IMR-90 (cell line): ENCODE results near the gene TMEM82. TPM values are rescaled to one million over a fixed set of nuclear protein-coding genes. Genes with fewer than 3 reads are reported as not detected.

ENCODE experiments used
- ATAC-seq: fragments of 200-7000 bp; cut with Tn5 transposase; 2 replicates; pipeline ENCODE4 v1.9.1; 2020; ENCODE audit warnings: low read depth, mild to moderate bottlenecking, moderate library complexity
- BruUV-seq: library from RNA; stranded (reverse); fragments of 400-500 nt; replicated peaks from 2 replicates; lab custom pipeline; 2021; lab: Mats Ljungman, UMichigan
- CTCF ChIA-PET: fragments of 300-600 bp; formaldehyde crosslinking; extraction: SDS; loops from one replicate; lab custom pipeline; 2021; ENCODE audit warnings: antibody characterized with exemption; lab: Yijun Ruan, JAX
- POLR2A ChIA-PET: fragments of 300-600 bp; sonication (Branson Sonifier 250); formaldehyde crosslinking; loops from one replicate; lab custom pipeline; 2022; ENCODE audit warnings: antibody characterized with exemption; ENCODE audit not compliant: unreplicated experiment; lab: Charles Lee
- DNase-seq: peaks from one replicate; pipeline ENCODE4 v3.0.0; 2013
- H2AFZ ChIP-seq: replicated peaks from 2 replicates; pipeline ENCODE3; 2013; ENCODE audit warnings: low read length, mild to moderate bottlenecking; ENCODE audit not compliant: poor library complexity
- H2AK5ac ChIP-seq: 2 replicates; pipeline ENCODE4 v1.6.1; 2013; ENCODE audit warnings: low read depth, low read length, inconsistent platforms
- H2AK9ac ChIP-seq: replicated peaks from 2 replicates; pipeline ENCODE3; 2013; ENCODE audit warnings: mild to moderate bottlenecking, low read depth, low read length, moderate library complexity; ENCODE audit not compliant: poor library complexity
- H2BK120ac ChIP-seq: 2 replicates; pipeline ENCODE4 v1.6.1; 2013; ENCODE audit warnings: low read depth, low read length, inconsistent platforms
- H2BK15ac ChIP-seq: 3 replicates; pipeline ENCODE4 v1.6.1; 2013; ENCODE audit warnings: low read depth, low read length, inconsistent platforms
- H2BK20ac ChIP-seq: 2 replicates; pipeline ENCODE4 v1.6.1; 2013; ENCODE audit warnings: low read depth, mild to moderate bottlenecking, inconsistent platforms, low read length, moderate library complexity
- H2BK5ac ChIP-seq: 2 replicates; pipeline ENCODE4 v1.6.1; 2013; ENCODE audit warnings: mild to moderate bottlenecking, low read depth, low read length, inconsistent platforms; ENCODE audit not compliant: poor library complexity, severe bottlenecking
- H3K14ac ChIP-seq: replicated peaks from 2 replicates; pipeline ENCODE4 v1.6.1; 2013; ENCODE audit warnings: low read depth, low read length, inconsistent platforms
- H3K18ac ChIP-seq: 2 replicates; pipeline ENCODE4 v1.6.1; 2013; ENCODE audit warnings: low read depth, low read length, control low read depth
- H3K23ac ChIP-seq: 2 replicates; pipeline ENCODE4 v1.6.1; 2013; ENCODE audit warnings: low read depth, low read length, inconsistent platforms
- H3K27ac ChIP-seq: 2 replicates; pipeline ENCODE4 v1.5.1; 2013; ENCODE audit warnings: mild to moderate bottlenecking, control low read depth, low read length; ENCODE audit not compliant: insufficient read depth
- H3K27me3 ChIP-seq: 2 replicates; pipeline ENCODE4 v1.6.1; 2013; ENCODE audit warnings: low read length; ENCODE audit not compliant: control insufficient read depth, insufficient read depth
- H3K36me3 ChIP-seq: 2 replicates; pipeline ENCODE4 v1.6.1; 2013; ENCODE audit warnings: low read length, mixed read lengths; ENCODE audit not compliant: control insufficient read depth, insufficient read depth
- H3K4ac ChIP-seq: 2 replicates; pipeline ENCODE4 v1.6.1; 2013; ENCODE audit warnings: low read depth, low read length, inconsistent platforms
- H3K4me1 ChIP-seq: 2 replicates; pipeline ENCODE4 v1.6.1; 2013; ENCODE audit warnings: low read length, mixed read lengths; ENCODE audit not compliant: control insufficient read depth, insufficient read depth
- H3K4me2 ChIP-seq: 2 replicates; pipeline ENCODE4 v1.6.1; 2013; ENCODE audit warnings: low read depth, mild to moderate bottlenecking, control low read depth, low read length, moderate library complexity
- H3K4me3 ChIP-seq: 2 replicates; pipeline ENCODE4 v1.5.1; 2013; ENCODE audit warnings: low read depth, mild to moderate bottlenecking, control low read depth, low read length, moderate library complexity; ENCODE audit not compliant: insufficient read depth
- H3K56ac ChIP-seq: 2 replicates; pipeline ENCODE4 v1.6.1; 2013; ENCODE audit warnings: low read length, inconsistent platforms; ENCODE audit not compliant: insufficient read depth; ENCODE audit errors: extremely low read depth
- H3K79me1 ChIP-seq, 2 experiments: 2 replicates each; pipeline ENCODE4 v1.6.1; 2013; ENCODE audit warnings: low read length in 2 of 2, inconsistent platforms in 1 of 2, low read depth in 1 of 2
- H3K9ac ChIP-seq: 2 replicates; pipeline ENCODE4 v1.6.1; 2013; ENCODE audit warnings: low read depth, low read length, control low read depth
- H3K9me1 ChIP-seq: 2 replicates; pipeline ENCODE4 v1.6.1; 2013; ENCODE audit warnings: low read length, inconsistent platforms; ENCODE audit not compliant: insufficient read depth
- H3K9me3 ChIP-seq: 2 replicates; pipeline ENCODE4 v1.6.1; 2013; ENCODE audit warnings: low read length; ENCODE audit not compliant: control insufficient read depth, insufficient read depth
- H4K20me1 ChIP-seq: 2 replicates; pipeline ENCODE4 v1.6.1; 2013; ENCODE audit warnings: low read length, inconsistent platforms; ENCODE audit not compliant: insufficient read depth
- H4K5ac ChIP-seq: 2 replicates; pipeline ENCODE4 v1.6.1; 2013; ENCODE audit warnings: mild to moderate bottlenecking, low read depth, low read length, control low read depth
- H4K8ac ChIP-seq, 2 experiments: 2 replicates each; pipeline ENCODE4 v1.6.1; 2013; ENCODE audit warnings: low read depth in 2 of 2, low read length in 2 of 2, control low read depth in 1 of 2, inconsistent platforms in 1 of 2
- H4K91ac ChIP-seq: 2 replicates; pipeline ENCODE4 v1.6.1; 2013; ENCODE audit warnings: low read depth, low read length, inconsistent platforms; ENCODE audit not compliant: insufficient read depth
- FOS ChIP-seq: fragments of 150-350 bp; IDR thresholded peaks from 2 replicates; pipeline ENCODE4 v1.6.1; 2016; ENCODE audit warnings: low read depth, low read length
- MAFK ChIP-seq: IDR thresholded peaks from 2 replicates; pipeline ENCODE4 v1.6.1; 2012; ENCODE audit warnings: low read depth, low read length, improper control_type of control experiment
- POLR2A ChIP-seq: IDR thresholded peaks from 2 replicates; pipeline ENCODE4 v1.6.1; 2012; ENCODE audit warnings: mild to moderate bottlenecking, low read depth, low read length
- RAD21 ChIP-seq: IDR thresholded peaks from 2 replicates; pipeline ENCODE4 v1.6.1; 2012; ENCODE audit warnings: low read length, improper control_type of control experiment
- RCOR1 ChIP-seq: IDR thresholded peaks from 2 replicates; pipeline ENCODE4 v1.6.1; 2012; ENCODE audit warnings: mild to moderate bottlenecking, low read length, improper control_type of control experiment; ENCODE audit not compliant: insufficient replicate concordance
- SMC3 ChIP-seq: fragments of 150-350 bp; IDR thresholded peaks from 2 replicates; pipeline ENCODE4 v1.6.1; 2016; ENCODE audit warnings: low read depth, mild to moderate bottlenecking, antibody characterized with exemption, low read length, moderate library complexity
- WGBS, 2 experiments: methylation state at CpG; one replicate each; pipeline versions ENCODE4 v1.1.5 to v1.1.7; 2013; ENCODE audit warnings: missing lambda C conversion rate in 2 of 2; ENCODE audit not compliant: insufficient read length in 1 of 2; ENCODE audit errors: extremely low coverage in 2 of 2; 5-methylcytosine and 5-hydroxymethylcytosine counted together
- dilution Hi-C: fragments of 300-500 bp; cut with HindIII; formaldehyde crosslinking; loops from one replicate; pipeline ENCODE4 v1.14.3; 2018; ENCODE audit warnings: low sequenced_read_pairs; ENCODE audit not compliant: unreplicated experiment
- in situ Hi-C: fragments of 300-500 bp; cut with MboI; formaldehyde crosslinking; loops from 3 replicates; pipeline ENCODE4 v1.14.3; 2019; ENCODE audit warnings: low sequenced_read_pairs, inconsistent platforms, mixed read lengths
- intact Hi-C: fragments of 100-400 bp; cut with micrococcal nuclease; formaldehyde crosslinking; loops from 2 replicates; pipeline ENCODE4 v1.10.0; 2022
- polyA plus RNA-seq, 3 experiments: library from polyadenylated mRNA; depleted of rRNA; stranded (reverse); fragments of >200 nt; gene quantifications; 2 replicates each; pipeline ENCODE4 v1.2.3, GENCODE V29; 2012; ENCODE audit warnings: low replicate concordance in 1 of 3
- total RNA-seq: library from RNA; depleted of rRNA; stranded (reverse); fragments of >200 nt; gene quantifications from 2 replicates; pipeline ENCODE4 v1.2.3, GENCODE V29; 2012
- TF ChIP-seq, protein P1 (sequence below): conservative IDR thresholded peaks from 2 replicates; pipeline ENCODE4 v1.5.1; 2012; ENCODE audit warnings: mild to moderate bottlenecking, low read depth, low read length, improper control_type of control experiment

The TMEM82 gene
- total and polyA plus RNA-seq, 2 of the 4 experiments (the other 2 are of a cell fraction), result not detected

GRCh38 chr1:15740924-15741850, 1.1 kb upstream of the TMEM82 start:
- peak; percentile 44 for DNase-seq
- H2BK5ac ChIP-seq, result no peak overlapping the region
- H3K4me1 ChIP-seq, result no peaks in the 10 kb centered on the region
- H3K4me2 ChIP-seq, result no peak overlapping the region
- no peak overlapping the region for H4K5ac ChIP-seq
- H2AK5ac ChIP-seq, result no peak overlapping the region
- no peaks in the 10 kb centered on the region for H3K27me3 ChIP-seq
- no peak overlapping the region for H4K8ac ChIP-seq
- H2BK120ac ChIP-seq, result no peak overlapping the region
- H3K9me1 ChIP-seq, result no peaks in the 10 kb centered on the region
- ChIA-PET POLR2A (no interaction called here), CTCF (interaction anchor here (0.6 to 1.2 kb wide), 2 partner anchors 149 to 521 kb away, joined by 5 to 7 read pairs; no protein-coding TSS in a partner anchor)
- H3K79me1 ChIP-seq, result no peaks in the 10 kb centered on the region
- no peak overlapping the region for H3K23ac ChIP-seq
- ATAC-seq, result peak; percentile 87
- H3K9me3 ChIP-seq, result no peaks in the 10 kb centered on the region
- no peak overlapping the region for H3K14ac ChIP-seq
- H2BK20ac ChIP-seq, result no peak overlapping the region
- no TSS peak for BruUV-seq
- H4K91ac ChIP-seq, result no peak overlapping the region
- TF ChIP-seq FOS, result no peak
- TF ChIP-seq, protein P1, sequence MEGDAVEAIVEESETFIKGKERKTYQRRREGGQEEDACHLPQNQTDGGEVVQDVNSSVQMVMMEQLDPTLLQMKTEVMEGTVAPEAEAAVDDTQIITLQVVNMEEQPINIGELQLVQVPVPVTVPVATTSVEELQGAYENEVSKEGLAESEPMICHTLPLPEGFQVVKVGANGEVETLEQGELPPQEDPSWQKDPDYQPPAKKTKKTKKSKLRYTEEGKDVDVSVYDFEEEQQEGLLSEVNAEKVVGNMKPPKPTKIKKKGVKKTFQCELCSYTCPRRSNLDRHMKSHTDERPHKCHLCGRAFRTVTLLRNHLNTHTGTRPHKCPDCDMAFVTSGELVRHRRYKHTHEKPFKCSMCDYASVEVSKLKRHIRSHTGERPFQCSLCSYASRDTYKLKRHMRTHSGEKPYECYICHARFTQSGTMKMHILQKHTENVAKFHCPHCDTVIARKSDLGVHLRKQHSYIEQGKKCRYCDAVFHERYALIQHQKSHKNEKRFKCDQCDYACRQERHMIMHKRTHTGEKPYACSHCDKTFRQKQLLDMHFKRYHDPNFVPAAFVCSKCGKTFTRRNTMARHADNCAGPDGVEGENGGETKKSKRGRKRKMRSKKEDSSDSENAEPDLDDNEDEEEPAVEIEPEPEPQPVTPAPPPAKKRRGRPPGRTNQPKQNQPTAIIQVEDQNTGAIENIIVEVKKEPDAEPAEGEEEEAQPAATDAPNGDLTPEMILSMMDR, result peak; percentile 78
- no peak for TF ChIP-seq MAFK
- peak; percentile 85 for TF ChIP-seq RAD21
- TF ChIP-seq SMC3, result peak; percentile 61
- TF ChIP-seq RCOR1, result peak; percentile 52
- no peak for TF ChIP-seq POLR2A
- no peaks in the 10 kb centered on the region for H4K20me1 ChIP-seq
- no peak overlapping the region for H2BK15ac ChIP-seq
- H3K4me3 ChIP-seq, result no peak overlapping the region
- no peak overlapping the region for H3K4ac ChIP-seq
- peak overlapping the region; percentile 85 for H2AFZ ChIP-seq
- H3K56ac ChIP-seq, result no peak overlapping the region
- intact Hi-C loops, result loop anchor here (1.0 kb wide), 1 partner anchor 146 kb away; no protein-coding TSS in a partner anchor
- H3K27ac ChIP-seq, result no peak overlapping the region
- H2AK9ac ChIP-seq, result peak overlapping the region; percentile 88
- in situ Hi-C loops, result loop anchor here (5.0 kb wide), 1 partner anchor 144 kb away; no protein-coding TSS in a partner anchor
- 61% methylated on average over 11 of the region's 27 CpGs; no CpG with 5 or more reads in 1 of the 2 experiments for WGBS, 2 experiments
- H3K36me3 ChIP-seq, result peaks cover 1% of the 10 kb centered on the region; the same call in 1 of the 2 replicates
- no peak overlapping the region for H3K18ac ChIP-seq
- no peak overlapping the region for H3K9ac ChIP-seq
- dilution Hi-C loops, result no loop called here
